Activated CD8-positive, alpha-beta memory T cell treated with anti-CD3 and anti-CD28 coated beads, Interleukin-2, amount 50 U/mL, for 48 hours (primary cell): ENCODE results near the gene TPBG.
A peak's percentile ranks its signal among the peaks of the same experiment; 100 is the strongest.

Experiments used
- DNase-seq: peaks from one replicate; pipeline ENCODE4 v3.0.0-alpha.2; 2020

TPBG gene, protein sequence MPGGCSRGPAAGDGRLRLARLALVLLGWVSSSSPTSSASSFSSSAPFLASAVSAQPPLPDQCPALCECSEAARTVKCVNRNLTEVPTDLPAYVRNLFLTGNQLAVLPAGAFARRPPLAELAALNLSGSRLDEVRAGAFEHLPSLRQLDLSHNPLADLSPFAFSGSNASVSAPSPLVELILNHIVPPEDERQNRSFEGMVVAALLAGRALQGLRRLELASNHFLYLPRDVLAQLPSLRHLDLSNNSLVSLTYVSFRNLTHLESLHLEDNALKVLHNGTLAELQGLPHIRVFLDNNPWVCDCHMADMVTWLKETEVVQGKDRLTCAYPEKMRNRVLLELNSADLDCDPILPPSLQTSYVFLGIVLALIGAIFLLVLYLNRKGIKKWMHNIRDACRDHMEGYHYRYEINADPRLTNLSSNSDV

DNA sequence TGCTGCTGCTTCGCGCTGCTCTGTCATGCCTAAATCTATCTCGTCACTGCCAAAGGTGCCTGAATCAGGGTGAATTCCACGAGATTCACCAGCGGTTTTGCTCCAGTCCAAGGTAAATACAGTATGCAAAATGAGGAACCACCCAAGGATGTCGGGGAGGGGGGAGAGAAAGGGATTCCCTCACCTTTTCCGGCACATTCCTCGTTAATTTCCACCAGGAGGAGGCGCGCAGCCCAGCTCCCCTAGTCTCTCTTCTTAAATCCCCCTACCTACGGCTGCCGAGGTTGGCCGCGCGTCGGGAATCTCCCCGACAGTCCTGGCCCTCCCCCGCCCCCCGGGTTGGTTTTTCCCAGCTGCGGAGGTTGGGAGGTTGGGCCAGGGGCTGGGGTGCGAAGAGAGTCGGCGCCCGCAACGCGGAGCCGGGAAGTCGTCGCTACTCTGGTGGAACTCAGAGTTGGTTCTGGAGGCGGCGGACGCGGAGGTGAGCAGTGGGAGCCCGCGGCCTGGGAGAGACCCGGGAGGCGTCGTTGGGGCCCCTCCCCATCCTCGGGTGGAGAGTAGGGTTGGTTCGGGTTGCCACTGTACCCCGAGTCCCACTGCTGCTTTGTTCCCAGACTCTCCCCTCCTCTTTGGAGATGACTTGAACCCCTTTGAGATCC lies at the start of gene TPBG:
Gene TPBG (plus strand): TSS at position 390 of the 659 bp plus-strand sequence. CDS start 1,145 bp downstream, outside the sequence.
- peak; percentile 55 for DNase-seq

DNA sequence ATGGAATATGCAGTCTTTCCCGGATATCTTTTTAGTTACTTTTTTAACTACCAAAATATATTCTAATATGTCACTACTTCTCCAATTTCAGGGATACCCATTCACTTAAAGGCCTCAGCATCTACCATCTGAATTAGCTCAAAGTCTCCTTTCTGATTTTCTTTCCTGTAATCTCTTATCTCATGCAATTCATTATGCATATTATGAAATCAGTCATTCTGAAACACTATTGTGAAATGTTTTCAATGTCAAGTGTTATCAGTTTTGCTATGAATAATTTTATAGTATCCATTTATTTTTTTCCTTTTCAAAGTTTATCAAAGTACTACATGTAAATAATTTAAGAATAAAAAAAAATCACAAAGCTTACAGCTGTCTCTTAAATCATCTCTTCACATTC lies 41.2 kb upstream of the TPBG start:
- no peak for DNase-seq

DNA sequence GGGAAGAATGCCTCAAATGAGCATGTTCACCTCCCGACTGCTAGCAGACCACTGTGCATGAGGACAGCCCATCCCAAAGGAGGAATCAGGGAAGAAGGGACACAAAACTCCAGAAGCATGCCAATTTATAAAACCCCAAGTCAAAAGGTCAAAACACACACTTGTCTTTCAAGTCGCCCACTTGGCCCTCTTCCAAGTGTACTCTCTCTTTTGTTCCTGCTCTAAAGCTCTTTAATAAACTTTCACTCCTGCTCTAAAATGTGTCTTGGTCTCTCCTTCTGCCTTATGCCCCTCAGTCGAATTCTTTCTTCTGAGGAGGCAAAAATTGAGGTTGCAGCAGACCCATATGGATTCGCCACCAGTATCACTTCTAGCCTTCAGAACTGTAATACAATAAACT lies 33.9 kb upstream of the TPBG start:
- no peak for DNase-seq

DNA sequence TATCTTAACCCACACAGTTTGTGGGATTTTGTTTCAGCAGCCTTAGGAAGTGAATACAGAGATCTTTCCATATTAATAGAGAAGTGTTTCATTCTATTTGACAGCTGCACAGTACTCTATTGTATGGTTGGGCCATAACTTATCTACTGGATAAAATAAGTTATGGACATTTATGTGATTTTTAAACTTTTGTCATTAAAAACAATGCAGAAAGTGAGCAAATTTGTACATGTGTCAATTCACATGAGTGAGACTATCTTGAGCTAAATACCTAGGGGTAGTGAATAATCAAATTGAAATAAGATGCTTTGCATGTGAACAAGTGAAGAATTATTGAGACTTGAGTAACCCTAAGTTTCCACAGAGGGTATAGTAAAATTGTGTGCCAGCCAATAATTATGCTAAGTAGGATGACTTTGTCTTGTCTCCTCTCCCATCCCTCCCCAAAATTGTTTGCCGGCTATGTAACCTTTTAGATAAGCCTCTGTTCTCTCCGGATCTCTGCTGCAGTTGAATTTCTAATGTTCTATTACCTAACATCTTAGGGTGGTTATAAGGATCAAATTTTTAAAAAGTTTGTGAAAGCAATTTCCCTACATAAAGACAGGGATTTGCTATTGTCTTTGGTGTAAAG lies 33.3 kb upstream of the TPBG start:
- DNase-seq = no peak

DNA sequence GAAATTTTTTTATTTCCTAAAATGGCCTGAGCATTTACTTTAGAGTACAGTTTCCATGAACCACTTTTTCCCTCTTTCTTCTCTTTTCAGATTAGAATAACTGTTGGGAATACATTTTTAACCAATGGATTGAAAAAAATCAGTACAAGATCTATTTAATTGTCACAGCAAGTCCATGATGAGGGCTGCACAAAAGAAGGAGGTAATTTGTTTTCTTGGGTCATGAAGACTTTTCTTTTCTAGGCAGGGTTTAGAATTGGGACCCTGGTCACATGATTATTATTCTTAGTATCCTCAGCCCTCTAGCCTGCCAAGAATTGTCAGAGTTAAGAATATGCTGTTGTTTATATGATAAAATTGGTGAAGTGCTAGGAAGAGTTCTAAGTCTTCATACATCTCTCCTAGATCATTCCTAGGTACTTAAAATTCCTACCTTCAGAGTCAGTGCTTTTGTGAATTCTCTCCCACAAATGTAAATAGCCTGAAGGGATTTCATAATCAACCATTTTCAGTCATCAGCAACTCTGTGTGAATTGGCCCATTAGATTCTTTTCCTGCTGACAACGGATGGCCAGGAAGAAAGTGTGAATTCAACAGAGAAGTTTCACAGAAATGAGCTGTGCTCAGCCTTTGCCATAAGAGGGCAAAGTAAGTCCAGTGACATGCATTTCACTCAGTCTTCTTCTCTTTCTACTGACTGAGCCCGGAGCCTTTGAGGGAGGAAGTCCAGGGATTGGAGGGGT lies 32.4 kb upstream of the TPBG start:
- DNase-seq = no peak

DNA sequence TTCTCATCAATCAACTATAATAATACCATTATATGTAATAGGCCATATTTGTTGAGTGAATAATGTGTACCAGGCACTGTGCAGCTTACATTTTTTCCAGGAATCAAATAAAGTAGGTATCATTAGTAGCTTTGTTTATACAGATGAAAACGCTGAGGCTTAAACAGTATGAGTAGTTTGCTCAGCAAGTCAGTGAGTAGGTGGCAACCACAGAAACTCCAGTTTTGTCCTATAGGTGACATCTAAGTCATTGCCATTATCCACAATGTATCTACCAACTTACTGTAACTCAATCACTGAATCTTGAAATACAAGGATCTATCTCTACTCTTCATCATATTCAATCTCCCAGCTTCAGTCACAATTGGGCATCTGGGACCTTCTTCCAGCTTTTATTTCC lies 29.8 kb upstream of the TPBG start:
- no peak for DNase-seq

DNA sequence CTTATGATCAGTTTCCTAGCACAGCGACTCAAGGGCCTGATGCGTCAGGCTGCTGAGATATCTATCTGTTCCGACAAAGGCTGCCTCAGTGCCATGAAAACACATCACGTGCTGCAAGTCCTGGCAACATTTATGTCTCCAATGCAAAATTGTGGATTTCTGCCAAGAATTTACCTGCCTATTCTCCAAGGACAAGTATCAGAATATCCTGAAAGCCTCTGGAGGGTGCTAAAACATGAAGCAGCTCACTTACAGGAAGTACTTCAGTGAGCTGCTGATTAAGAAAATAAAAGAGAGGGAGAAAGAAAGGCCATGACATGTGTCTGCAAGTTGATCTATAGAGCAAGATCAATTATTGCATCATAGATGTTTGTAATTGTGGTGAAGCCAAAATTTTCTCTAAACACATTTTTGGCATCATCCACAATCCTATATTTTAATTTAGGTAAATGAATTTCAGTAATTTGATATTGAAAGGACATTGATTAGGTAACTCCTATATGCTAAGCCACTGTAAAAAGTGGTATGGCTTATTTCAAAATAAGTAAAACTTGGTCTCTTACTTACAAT lies 25.8 kb upstream of the TPBG start:
- DNase-seq = no peak

DNA sequence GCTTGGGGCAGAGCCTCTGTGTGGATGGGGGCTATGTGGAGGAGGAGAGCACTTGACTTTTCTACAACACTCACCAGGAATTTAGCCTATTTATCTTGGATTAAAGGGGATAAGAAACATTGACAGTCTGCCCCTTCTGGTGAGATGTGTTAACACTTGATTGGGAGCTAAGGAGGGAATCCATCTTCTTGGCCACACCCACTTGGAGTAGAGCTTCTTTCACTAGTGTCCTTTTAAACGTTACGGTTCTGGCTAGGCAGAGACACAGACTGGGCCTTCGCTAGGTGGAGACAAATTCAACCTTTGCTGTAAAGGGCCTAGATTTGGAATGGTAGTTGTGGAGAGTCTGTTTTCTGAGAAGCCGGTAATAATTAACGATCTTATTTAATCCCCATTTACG lies 15.5 kb upstream of the TPBG start:
- no peak for DNase-seq

DNA sequence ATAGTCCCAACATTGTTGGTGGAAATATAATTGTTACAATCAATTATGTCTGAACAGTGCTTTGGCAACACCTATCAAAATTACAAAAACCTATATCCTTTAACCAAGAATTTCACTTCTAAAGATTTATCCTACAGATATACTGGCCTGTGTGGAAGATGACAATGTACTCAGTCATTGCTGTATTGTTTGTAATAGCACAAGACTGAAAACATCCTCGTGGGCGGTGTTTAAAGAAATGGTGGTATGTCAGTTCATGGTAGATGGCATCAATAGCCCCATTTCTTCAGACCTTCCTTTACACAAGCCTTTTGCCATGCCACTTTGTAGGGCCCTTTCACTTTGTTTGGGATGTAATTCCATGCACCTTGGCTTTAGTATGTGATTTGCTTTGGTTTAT lies 9.8 kb upstream of the TPBG start:
- DNase-seq = no peak

DNA sequence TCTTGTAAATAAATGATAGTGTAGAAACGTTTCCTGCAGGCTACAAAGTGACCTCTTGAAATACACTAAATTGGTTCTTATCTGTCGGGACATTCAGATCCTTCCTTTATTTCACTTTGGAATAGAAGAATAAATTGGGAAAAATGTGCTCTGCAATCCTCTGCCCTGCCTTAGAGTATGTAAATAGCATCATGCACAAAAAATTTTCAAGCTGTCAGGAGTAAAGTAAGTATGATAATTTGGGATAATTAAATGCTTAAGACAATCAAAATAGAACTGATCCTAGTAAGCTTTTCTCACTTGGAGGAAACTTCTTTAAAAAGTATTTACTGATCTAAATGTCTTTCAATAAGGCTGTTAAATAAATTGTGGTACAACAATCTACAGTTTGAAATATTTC lies 3.1 kb upstream of the TPBG start:
- no peak for DNase-seq

DNA sequence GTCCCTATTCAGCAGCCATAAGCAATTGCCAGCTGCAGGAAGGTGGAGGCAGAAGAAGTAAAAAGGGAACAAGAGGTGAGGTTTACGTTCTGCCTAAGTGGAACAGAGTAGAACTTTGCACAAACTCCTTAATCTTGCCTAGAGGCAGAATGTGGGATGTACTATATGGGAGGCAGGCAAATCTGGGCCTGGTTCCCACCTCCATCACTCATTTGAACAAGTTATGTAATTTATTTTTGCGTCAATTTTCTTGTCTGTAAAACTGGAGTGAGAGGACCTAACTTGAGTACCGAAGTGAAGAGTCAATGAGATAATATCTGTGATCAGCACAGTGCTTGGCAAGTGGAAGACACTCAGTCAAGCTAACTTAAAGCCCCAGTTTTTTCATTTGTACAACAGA lies 2.0 kb upstream of the TPBG start:
- DNase-seq = no peak

DNA sequence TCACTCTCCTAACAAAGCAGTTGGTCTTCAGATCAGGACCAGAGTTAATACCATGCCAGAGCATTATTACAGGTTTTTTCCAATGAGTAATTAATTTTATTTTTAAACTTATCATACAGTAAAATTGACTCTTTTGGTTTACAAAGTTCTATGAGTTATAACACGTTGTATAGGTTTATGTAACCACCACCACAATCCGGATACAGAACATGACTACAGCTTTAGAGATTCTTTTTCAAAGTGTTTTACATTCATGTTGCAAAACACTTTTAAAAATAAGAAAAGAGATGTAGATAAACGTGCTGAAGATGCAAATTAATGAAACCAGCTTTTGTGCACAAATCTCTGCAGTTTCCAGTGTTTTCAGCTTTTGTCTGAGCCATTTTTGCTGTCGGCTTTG lies 1.5 kb upstream of the TPBG start:
- no peak for DNase-seq

DNA sequence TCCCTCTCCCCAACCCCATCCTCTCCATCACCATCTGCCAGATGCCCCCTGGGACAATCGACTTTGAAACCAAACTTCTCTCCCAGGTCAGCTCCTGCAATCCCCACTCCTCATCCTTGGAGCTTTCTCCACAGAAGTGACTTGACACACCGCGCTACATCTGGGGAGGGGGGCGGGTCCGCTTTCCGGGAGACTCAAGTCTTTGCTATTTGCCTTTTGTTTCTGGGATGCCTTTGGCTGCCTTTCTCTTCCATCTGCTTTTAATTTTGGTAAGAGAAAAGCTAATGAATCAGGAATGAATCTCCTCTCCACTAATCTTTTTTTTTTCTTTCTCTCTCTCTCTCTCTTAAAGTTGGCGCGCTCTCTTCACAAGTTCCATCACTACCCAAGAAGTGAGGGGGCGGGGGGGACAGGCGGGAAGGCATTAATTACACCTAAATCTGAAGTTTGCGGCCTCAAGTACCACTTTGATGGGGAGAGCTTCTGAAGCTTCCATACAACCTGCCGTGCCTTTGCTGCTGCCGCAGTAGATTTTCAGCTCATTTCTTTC lies 664 bp upstream of the TPBG start:
- no peak for DNase-seq

DNA sequence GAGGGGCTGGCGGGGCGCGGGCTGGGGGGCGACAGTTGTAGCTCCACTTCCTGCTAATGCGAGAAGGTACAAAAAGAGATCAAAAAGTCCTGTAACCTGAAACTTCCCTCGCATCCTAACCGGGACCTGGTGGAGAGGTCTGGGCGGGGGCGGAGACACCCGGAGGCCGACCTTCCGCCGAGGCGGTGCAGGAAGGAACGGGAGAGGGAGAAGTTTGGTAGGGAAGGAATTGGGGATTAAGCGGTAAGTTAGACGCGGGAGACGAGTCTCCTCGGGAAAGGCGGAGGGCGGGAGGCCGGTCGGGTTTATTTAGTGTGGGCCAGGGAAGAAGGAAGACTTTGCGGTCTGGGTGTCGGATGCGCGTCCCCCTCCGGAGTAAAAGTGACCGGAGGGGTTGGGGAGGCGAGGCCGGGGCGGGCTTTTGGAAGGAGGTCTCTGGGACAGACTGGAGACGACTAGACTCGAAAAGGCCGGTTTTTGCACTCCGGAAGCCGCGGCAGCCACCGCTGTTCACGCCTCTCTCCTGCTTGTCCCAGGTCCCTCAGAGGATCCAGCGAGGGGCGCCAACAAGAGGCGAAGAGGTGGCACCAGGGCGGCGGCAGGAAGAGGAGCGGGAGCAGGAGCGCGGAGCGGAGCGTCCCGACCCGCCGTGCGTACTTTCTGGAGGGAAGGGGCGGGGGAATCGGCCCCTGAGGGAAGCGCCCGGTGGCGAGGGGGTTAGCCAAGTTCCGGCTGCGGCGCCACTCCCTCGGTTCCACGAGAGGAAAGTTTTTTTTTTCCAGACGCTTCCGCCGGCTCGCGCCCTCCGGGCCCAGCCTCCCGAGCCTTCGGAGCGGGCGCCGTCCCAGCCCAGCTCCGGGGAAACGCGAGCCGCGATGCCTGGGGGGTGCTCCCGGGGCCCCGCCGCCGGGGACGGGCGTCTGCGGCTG lies 734 bp downstream of the TPBG start:
- DNase-seq = peak; percentile 61

DNA sequence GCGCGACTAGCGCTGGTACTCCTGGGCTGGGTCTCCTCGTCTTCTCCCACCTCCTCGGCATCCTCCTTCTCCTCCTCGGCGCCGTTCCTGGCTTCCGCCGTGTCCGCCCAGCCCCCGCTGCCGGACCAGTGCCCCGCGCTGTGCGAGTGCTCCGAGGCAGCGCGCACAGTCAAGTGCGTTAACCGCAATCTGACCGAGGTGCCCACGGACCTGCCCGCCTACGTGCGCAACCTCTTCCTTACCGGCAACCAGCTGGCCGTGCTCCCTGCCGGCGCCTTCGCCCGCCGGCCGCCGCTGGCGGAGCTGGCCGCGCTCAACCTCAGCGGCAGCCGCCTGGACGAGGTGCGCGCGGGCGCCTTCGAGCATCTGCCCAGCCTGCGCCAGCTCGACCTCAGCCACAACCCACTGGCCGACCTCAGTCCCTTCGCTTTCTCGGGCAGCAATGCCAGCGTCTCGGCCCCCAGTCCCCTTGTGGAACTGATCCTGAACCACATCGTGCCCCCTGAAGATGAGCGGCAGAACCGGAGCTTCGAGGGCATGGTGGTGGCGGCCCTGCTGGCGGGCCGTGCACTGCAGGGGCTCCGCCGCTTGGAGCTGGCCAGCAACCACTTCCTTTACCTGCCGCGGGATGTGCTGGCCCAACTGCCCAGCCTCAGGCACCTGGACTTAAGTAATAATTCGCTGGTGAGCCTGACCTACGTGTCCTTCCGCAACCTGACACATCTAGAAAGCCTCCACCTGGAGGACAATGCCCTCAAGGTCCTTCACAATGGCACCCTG lies 1.6 kb downstream of the TPBG start:
- DNase-seq = no peak

DNA sequence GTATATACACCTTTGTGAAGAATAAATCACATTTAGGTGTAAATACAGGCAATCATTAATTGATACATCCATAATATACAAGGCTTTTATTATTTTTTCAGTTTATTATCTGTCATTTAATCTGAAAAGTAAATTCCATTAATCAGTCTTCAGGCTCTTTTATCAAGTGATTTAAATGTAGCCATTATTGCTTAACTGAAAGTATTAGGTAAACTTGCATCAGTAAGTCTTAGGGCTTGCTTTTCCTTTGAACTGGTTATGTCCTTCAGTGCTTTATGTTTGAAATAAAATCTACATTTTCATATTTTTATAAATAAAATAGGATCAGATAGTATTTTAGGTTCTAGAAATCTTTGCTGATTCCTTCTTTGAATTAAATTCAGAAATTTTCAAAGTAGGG lies 4.1 kb downstream of the TPBG start:
- DNase-seq = no peak

DNA sequence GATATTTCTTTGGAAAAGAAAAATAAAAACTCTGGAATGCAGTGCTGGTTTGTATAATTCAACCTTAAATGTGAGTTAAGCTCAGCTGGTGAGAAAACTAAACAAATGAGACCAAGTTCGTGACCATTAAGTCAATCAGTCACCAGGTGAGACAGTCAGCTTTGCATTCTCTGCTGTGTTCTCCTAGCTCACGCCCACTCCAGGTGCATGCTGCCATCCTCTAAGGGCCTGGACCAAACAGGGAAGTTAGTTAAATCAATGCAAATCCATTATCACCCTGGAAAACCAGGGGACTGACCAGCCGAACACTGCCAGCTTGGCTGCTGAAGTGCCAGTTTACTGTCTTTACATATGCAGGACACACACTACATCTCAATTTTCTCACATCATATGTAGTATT lies 7.2 kb downstream of the TPBG start:
- DNase-seq = no peak

DNA sequence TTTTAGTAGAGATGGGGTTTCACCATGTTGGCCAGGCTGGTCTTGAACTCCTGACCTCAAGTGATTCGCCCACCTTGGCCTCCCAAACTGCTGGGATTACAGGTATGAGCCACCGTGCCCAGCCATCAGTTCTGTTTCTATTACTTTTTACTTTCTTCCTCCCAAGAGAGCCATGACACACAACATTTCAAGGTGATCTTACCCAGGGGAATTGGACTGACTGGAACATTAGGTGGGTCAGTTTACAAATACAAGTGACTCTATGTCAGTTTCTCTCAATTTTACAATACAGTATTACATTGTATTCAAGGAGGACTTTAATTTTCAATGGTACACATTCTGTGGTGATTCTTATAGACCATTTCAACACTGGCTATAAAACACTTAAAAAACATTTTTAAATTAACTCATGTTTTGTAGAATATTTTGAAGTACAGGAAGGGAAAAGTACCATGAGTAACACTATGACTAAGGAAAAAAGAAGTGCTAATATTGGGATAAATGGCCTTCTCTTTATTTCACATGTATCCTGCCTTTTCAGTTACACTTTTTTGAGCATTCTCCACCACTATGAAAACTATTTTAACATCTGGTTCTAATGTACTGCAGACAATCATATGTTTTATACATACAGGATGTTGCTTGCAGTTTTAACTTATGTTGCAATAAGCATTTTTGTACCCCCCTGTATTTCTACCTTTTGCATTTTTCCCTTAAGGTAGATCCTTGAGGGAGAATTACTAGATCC lies 8.4 kb downstream of the TPBG start:
- DNase-seq = no peak

DNA sequence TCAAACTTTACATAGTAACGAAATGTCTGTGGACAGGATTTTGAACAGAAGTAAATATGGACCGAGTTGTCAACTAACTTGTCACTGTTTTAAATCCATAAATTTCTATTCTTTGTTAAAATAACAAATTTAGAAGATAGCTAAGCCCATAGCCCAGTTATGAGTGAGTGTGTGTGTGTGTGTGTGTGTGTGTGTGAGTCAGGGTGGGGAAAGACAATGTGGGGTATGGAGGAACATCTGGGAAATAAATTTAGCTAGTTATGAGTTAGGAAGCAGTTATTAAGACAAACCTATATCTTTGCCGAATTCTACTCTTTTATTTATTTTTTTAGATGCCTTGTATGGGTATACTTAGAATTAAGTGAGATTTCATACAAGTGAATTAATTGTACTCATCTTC lies 9.0 kb downstream of the TPBG start:
- no peak for DNase-seq

DNA sequence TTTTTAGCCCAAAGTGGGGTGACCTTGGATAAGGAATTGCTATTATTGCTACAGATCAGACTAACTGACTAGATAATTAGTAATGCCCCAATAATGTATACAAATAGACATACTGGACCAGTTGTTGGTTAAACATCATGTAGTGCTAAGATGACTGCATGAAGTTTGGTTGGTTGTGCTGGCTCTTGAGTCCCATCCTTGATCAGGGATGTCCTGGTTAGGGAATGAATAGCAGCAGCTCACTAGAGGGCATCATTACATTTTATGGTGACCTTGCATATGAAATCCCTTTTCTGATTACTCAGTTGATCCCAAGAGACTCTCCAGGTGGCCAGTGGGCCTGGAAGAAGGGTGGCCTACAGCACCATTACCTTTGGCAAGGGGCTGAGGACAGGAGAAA lies 10.9 kb downstream of the TPBG start:
- DNase-seq = no peak
